DOHH2 (cell line): Measurements from ENCODE around the gene TIMM17A.

Source experiments
- H3F3A ChIP-seq: fragments of 200-600 bp; sonication (generic), shearing (Covaris generic); 2 replicates; pipeline ENCODE4 v1.6.0; 2016; ENCODE audit warnings: antibody characterized with exemption, mild to moderate bottlenecking; ENCODE audit not compliant: control insufficient read depth, insufficient read depth
- H3K27ac ChIP-seq: fragments of 200-600 bp; sonication (generic); 2 replicates; pipeline ENCODE4 v1.5.1; 2014; ENCODE audit warnings: low read depth, mild to moderate bottlenecking, low read length, moderate library complexity
- H3K27me3 ChIP-seq: fragments of 200-600 bp; sonication (generic); 2 replicates; pipeline ENCODE4 v1.6.1; 2014; ENCODE audit warnings: mild to moderate bottlenecking, low read length, mixed read lengths; ENCODE audit not compliant: control insufficient read depth
- H3K36me3 ChIP-seq: fragments of 200-600 bp; sonication (generic); 2 replicates; pipeline ENCODE4 v1.6.1; 2014; ENCODE audit warnings: mild to moderate bottlenecking, low read length, moderate library complexity, mixed read lengths; ENCODE audit not compliant: control insufficient read depth
- H3K4me1 ChIP-seq: fragments of 200-600 bp; sonication (generic); 2 replicates; pipeline ENCODE4 v1.6.1; 2014; ENCODE audit warnings: mild to moderate bottlenecking, low read length, mixed read lengths; ENCODE audit not compliant: control insufficient read depth
- H3K4me2 ChIP-seq: fragments of 200-600 bp; sonication (generic); 2 replicates; pipeline ENCODE4 v1.6.0; 2014; ENCODE audit warnings: mild to moderate bottlenecking, low read length, moderate library complexity
- H3K4me3 ChIP-seq: fragments of 200-600 bp; sonication (generic); 2 replicates; pipeline ENCODE4 v1.5.1; 2014; ENCODE audit warnings: mild to moderate bottlenecking, low read length, mixed read lengths
- H3K79me2 ChIP-seq: fragments of 200-600 bp; sonication (generic); 2 replicates; pipeline ENCODE4 v1.6.1; 2014; ENCODE audit warnings: mild to moderate bottlenecking, low read length, mixed read lengths; ENCODE audit not compliant: control insufficient read depth
- H3K9me2 ChIP-seq: fragments of 200-600 bp; sonication (generic); replicated peaks from 2 replicates; pipeline ENCODE4 v1.6.1; 2014; ENCODE audit warnings: mild to moderate bottlenecking, low read length, mixed read lengths; ENCODE audit not compliant: control insufficient read depth
- H3K9me3 ChIP-seq: fragments of 200-600 bp; sonication (generic); 2 replicates; pipeline ENCODE4 v1.6.1; 2014; ENCODE audit warnings: antibody characterized with exemption, low read length, mixed read lengths; ENCODE audit not compliant: control insufficient read depth, insufficient read depth
- H4K20me1 ChIP-seq: fragments of 200-600 bp; sonication (generic); 2 replicates; pipeline ENCODE4 v1.6.0; 2014; ENCODE audit warnings: low read depth, mild to moderate bottlenecking, antibody characterized with exemption, low read length, moderate library complexity; ENCODE audit not compliant: control insufficient read depth, insufficient read depth
- CTCF ChIP-seq: fragments of 200-600 bp; sonication (generic); IDR thresholded peaks from one replicate; pipeline ENCODE4 v1.5.1; 2014; ENCODE audit warnings: antibody characterized with exemption, mild to moderate bottlenecking, low read depth, low read length; ENCODE audit not compliant: poor library complexity, severe bottlenecking
- EZH2phosphoT487 ChIP-seq: fragments of 200-600 bp; sonication (generic); IDR thresholded peaks from 2 replicates; pipeline ENCODE4 v1.6.1; 2017; ENCODE audit warnings: borderline replicate concordance, mild to moderate bottlenecking, antibody characterized with exemption, low read length, moderate library complexity, mixed read lengths

The TIMM17A gene

GRCh38 chr1:201928266-201928665 lies 27.0 kb upstream of the TIMM17A start:
- no peak overlapping the region for H3K27ac ChIP-seq
- no peaks in the 10 kb centered on the region for H3K9me3 ChIP-seq
- no peaks in the 10 kb centered on the region for H3K9me2 ChIP-seq
- H3K4me3 ChIP-seq, result no peak overlapping the region
- H3K4me1 ChIP-seq, result no peaks in the 10 kb centered on the region
- peaks cover 5% of the 10 kb centered on the region; the same call in 1 of the 2 replicates for H3K27me3 ChIP-seq
- TF ChIP-seq CTCF (no peak), EZH2phosphoT487 (no peak)
- H3F3A ChIP-seq, result no peaks in the 10 kb centered on the region
- no peak overlapping the region for H3K4me2 ChIP-seq
- no peaks in the 10 kb centered on the region for H3K79me2 ChIP-seq
- H3K36me3 ChIP-seq, result no peaks in the 10 kb centered on the region
- no peaks in the 10 kb centered on the region for H4K20me1 ChIP-seq

DNA sequence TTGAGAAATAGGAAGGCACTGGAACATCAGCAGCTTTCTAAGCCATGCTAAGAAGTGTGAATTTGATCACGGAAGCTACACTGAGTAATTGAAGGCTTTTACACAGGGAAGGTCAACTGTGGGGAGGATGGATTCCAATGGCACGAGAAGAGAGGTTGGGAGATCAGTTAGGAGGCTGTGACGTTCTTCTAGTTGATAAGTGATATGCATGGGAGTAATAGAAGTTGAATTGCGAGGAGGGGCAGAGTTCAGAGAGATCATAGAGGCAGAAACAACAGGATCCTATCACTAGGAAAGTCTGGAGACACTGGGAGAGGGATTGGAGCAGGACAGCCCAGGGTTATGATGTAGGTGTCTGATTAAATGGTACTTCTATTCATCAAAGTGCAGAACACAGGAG lies 25.2 kb upstream of the TIMM17A start:
- Histone ChIP-seq H3K27me3 (peaks cover 12% of the 10 kb centered on the region), H3K79me2 (no peaks in the 10 kb centered on the region), H3F3A (no peaks in the 10 kb centered on the region), H3K9me3 (no peaks in the 10 kb centered on the region), H3K4me2 (no peak overlapping the region), H3K4me1 (no peaks in the 10 kb centered on the region), H3K4me3 (no peak overlapping the region), H3K36me3 (no peaks in the 10 kb centered on the region), H3K27ac (no peak overlapping the region), H4K20me1 (no peaks in the 10 kb centered on the region), H3K9me2 (no peaks in the 10 kb centered on the region)
- TF ChIP-seq EZH2phosphoT487 (no peak), CTCF (no peak)

- Histone ChIP-seq H3K4me2 (no peak overlapping the region), H3K4me1 (no peaks in the 10 kb centered on the region), H3K27me3 (peaks cover 12% of the 10 kb centered on the region), H3K9me3 (no peaks in the 10 kb centered on the region), H3K27ac (no peak overlapping the region), H4K20me1 (no peaks in the 10 kb centered on the region), H3K36me3 (no peaks in the 10 kb centered on the region), H3K4me3 (no peak overlapping the region), H3K79me2 (no peaks in the 10 kb centered on the region), H3K9me2 (no peaks in the 10 kb centered on the region), H3F3A (no peaks in the 10 kb centered on the region)
- TF ChIP-seq CTCF (no peak), EZH2phosphoT487 (no peak)
Observed at GRCh38 chr1:201930803-201931202, 24.5 kb upstream of the TIMM17A start.
